ENCODE results near the gene CROCC.

The CROCC gene

DNA sequence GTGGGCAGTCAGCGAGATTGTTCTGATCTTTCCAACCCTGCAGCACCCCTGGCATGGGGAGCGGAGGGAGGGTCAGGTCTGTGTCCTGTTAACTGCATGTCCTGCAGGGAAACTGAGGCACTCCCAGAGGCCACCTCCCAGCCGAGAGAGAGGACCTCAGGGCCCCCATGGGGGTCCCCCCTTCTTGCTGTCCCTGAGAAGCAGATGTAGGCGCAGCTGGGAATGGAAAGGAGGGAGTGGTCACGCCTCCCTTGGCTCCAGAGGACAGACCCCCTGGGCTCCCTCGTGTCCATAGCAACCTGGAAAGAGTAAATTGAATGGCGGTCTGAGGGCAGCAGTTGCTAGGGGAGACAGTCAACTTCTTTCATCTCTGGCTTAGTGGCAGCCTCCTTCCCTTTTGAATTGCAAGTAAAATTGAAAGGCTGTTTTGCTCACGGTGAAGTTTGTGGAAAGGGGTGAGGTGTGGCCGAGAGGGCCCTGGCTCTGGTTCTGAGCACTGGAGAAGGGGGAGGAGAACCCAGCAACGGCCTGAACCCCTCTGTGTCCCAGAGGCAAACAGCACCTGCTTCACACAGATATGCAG lies 4.9 kb downstream of the CROCC start:
- TF ChIP-seq GLIS3 (CRISPR knock-in tag; IDR thresholded peaks at IDR 0.05) (no peak), TCF4 (CRISPR knock-in tag; IDR thresholded peaks at IDR 0.05; ENCODE audit: borderline replicate concordance) (no peak), CSDC2 (CRISPR knock-in tag; IDR thresholded peaks at IDR 0.05) (no peak)
- TF ChIP-seq, protein P1, sequence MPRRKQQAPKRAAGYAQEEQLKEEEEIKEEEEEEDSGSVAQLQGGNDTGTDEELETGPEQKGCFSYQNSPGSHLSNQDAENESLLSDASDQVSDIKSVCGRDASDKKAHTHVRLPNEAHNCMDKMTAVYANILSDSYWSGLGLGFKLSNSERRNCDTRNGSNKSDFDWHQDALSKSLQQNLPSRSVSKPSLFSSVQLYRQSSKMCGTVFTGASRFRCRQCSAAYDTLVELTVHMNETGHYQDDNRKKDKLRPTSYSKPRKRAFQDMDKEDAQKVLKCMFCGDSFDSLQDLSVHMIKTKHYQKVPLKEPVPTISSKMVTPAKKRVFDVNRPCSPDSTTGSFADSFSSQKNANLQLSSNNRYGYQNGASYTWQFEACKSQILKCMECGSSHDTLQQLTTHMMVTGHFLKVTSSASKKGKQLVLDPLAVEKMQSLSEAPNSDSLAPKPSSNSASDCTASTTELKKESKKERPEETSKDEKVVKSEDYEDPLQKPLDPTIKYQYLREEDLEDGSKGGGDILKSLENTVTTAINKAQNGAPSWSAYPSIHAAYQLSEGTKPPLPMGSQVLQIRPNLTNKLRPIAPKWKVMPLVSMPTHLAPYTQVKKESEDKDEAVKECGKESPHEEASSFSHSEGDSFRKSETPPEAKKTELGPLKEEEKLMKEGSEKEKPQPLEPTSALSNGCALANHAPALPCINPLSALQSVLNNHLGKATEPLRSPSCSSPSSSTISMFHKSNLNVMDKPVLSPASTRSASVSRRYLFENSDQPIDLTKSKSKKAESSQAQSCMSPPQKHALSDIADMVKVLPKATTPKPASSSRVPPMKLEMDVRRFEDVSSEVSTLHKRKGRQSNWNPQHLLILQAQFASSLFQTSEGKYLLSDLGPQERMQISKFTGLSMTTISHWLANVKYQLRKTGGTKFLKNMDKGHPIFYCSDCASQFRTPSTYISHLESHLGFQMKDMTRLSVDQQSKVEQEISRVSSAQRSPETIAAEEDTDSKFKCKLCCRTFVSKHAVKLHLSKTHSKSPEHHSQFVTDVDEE (CRISPR knock-in tag; IDR thresholded peaks at IDR 0.05): no peak
- TF ChIP-seq, protein P2, sequence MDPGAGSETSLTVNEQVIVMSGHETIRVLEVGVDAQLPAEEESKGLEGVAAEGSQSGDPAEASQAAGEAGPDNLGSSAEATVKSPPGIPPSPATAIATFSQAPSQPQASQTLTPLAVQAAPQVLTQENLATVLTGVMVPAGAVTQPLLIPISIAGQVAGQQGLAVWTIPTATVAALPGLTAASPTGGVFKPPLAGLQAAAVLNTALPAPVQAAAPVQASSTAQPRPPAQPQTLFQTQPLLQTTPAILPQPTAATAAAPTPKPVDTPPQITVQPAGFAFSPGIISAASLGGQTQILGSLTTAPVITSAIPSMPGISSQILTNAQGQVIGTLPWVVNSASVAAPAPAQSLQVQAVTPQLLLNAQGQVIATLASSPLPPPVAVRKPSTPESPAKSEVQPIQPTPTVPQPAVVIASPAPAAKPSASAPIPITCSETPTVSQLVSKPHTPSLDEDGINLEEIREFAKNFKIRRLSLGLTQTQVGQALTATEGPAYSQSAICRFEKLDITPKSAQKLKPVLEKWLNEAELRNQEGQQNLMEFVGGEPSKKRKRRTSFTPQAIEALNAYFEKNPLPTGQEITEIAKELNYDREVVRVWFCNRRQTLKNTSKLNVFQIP (CRISPR knock-in tag; IDR thresholded peaks at IDR 0.05; ENCODE audit: borderline replicate concordance, low read depth): no peak
- TF ChIP-seq, protein P3, sequence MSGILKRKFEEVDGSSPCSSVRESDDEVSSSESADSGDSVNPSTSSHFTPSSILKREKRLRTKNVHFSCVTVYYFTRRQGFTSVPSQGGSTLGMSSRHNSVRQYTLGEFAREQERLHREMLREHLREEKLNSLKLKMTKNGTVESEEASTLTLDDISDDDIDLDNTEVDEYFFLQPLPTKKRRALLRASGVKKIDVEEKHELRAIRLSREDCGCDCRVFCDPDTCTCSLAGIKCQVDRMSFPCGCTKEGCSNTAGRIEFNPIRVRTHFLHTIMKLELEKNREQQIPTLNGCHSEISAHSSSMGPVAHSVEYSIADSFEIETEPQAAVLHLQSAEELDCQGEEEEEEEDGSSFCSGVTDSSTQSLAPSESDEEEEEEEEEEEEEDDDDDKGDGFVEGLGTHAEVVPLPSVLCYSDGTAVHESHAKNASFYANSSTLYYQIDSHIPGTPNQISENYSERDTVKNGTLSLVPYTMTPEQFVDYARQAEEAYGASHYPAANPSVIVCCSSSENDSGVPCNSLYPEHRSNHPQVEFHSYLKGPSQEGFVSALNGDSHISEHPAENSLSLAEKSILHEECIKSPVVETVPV (CRISPR knock-in tag; IDR thresholded peaks at IDR 0.05): no peak
- no peak for ATAC-seq

- TF ChIP-seq ZC3H10 (CRISPR knock-in tag; IDR thresholded peaks at IDR 0.05): no peak
- TF ChIP-seq ARNTL (CRISPR knock-in tag; IDR thresholded peaks at IDR 0.05; ENCODE audit: borderline replicate concordance, low read depth): no peak
- TF ChIP-seq PPARA (CRISPR knock-in tag; IDR thresholded peaks at IDR 0.05; ENCODE audit: borderline replicate concordance): no peak
- TF ChIP-seq CREB5 (CRISPR knock-in tag; IDR thresholded peaks at IDR 0.05; ENCODE audit: low read depth): no peak
- TF ChIP-seq, protein P2 (CRISPR knock-in tag; IDR thresholded peaks at IDR 0.05; ENCODE audit: borderline replicate concordance, low read depth): no peak
- no peak for TF ChIP-seq ZNF565 (CRISPR knock-in tag; conservative IDR thresholded peaks at IDR 0.05; ENCODE audit: low read depth)
- TF ChIP-seq, protein P1 (CRISPR knock-in tag; IDR thresholded peaks at IDR 0.05): no peak
- TF ChIP-seq, protein P3 (CRISPR knock-in tag; IDR thresholded peaks at IDR 0.05): no peak
- TF ChIP-seq ZNF8 (CRISPR knock-in tag; IDR thresholded peaks at IDR 0.05): no peak
- no peak for TF ChIP-seq CSDC2 (CRISPR knock-in tag; IDR thresholded peaks at IDR 0.05)
- no peak for TF ChIP-seq ESRRG (CRISPR knock-in tag; IDR thresholded peaks at IDR 0.05)
- no peak for TF ChIP-seq TOX (CRISPR knock-in tag; IDR thresholded peaks at IDR 0.05; ENCODE audit: borderline replicate concordance)
- TF ChIP-seq SNAI2 (CRISPR knock-in tag; IDR thresholded peaks at IDR 0.05): no peak
- TF ChIP-seq ZFP30 (CRISPR knock-in tag; IDR thresholded peaks at IDR 0.05): no peak
- TF ChIP-seq ZNF70 (CRISPR knock-in tag; IDR thresholded peaks at IDR 0.05): no peak
- TF ChIP-seq TCF4 (CRISPR knock-in tag; IDR thresholded peaks at IDR 0.05; ENCODE audit: borderline replicate concordance): no peak
- TF ChIP-seq ZFP3 (CRISPR knock-in tag; IDR thresholded peaks at IDR 0.05): no peak
- TF ChIP-seq OSR1 (CRISPR knock-in tag; IDR thresholded peaks at IDR 0.05): no peak
- TF ChIP-seq, protein P4, sequence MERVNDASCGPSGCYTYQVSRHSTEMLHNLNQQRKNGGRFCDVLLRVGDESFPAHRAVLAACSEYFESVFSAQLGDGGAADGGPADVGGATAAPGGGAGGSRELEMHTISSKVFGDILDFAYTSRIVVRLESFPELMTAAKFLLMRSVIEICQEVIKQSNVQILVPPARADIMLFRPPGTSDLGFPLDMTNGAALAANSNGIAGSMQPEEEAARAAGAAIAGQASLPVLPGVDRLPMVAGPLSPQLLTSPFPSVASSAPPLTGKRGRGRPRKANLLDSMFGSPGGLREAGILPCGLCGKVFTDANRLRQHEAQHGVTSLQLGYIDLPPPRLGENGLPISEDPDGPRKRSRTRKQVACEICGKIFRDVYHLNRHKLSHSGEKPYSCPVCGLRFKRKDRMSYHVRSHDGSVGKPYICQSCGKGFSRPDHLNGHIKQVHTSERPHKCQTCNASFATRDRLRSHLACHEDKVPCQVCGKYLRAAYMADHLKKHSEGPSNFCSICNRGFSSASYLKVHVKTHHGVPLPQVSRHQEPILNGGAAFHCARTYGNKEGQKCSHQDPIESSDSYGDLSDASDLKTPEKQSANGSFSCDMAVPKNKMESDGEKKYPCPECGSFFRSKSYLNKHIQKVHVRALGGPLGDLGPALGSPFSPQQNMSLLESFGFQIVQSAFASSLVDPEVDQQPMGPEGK (CRISPR knock-in tag; IDR thresholded peaks at IDR 0.05; ENCODE audit: borderline replicate concordance): no peak
- ATAC-seq: no peak
Observed at GRCh38 chr1:16927256-16927655, 5.5 kb downstream of the CROCC start.

Data from SK-N-SH treated with all-trans-retinoic acid at 6 μM for 48 hours (cell line).